ENCODE measurements around the gene ZNF789.
"Not testable (repeated sequence)": the region's sequence is repeated elsewhere in the genome, so short reads cannot be mapped to it uniquely, and the experiment has no call there.

ZNF789 gene

DNA sequence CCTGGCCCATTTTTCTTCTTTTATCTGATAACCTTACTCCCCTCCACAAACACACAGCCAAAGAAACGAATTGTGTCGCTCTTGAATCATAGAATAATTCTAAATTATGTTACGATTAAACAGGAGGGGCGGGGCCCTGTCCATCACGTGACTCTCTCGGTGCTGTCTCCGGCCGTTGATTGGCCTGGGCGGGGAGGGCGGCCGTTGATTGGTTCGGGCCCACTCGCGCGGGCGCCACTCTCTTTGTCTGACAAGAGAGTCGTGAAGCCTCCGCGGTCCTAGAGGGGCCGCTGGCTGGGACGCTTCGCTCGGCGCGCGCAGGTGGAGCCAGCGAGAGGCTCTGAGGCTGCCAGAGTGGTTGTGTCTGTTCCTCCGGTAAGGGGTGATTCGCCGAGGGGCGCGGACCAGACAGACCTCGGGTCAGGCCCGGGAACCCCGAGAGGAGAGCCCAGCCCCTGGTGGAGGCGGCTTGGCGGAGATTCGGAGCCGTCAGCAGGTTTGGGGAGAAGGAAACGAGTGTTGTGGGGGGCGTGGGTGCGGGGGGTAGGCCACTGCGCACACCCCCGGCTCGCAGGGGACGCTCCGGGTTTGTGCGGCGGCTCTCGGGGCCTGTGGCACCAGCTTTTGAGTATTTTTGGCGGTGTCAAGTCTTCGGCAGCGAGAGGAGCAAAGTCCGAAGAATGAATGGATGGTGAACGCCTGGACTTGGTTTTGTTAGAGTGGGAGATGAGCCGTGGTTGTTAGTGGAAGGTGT, at the start of gene ZNF789:
Gene ZNF789 (plus strand): TSS at position 330 of the 754 bp plus-strand sequence. CDS start 3,567 bp downstream, outside the sequence.
- DNase-seq (ENCODE audit: low read depth): peak; percentile 97

DNA sequence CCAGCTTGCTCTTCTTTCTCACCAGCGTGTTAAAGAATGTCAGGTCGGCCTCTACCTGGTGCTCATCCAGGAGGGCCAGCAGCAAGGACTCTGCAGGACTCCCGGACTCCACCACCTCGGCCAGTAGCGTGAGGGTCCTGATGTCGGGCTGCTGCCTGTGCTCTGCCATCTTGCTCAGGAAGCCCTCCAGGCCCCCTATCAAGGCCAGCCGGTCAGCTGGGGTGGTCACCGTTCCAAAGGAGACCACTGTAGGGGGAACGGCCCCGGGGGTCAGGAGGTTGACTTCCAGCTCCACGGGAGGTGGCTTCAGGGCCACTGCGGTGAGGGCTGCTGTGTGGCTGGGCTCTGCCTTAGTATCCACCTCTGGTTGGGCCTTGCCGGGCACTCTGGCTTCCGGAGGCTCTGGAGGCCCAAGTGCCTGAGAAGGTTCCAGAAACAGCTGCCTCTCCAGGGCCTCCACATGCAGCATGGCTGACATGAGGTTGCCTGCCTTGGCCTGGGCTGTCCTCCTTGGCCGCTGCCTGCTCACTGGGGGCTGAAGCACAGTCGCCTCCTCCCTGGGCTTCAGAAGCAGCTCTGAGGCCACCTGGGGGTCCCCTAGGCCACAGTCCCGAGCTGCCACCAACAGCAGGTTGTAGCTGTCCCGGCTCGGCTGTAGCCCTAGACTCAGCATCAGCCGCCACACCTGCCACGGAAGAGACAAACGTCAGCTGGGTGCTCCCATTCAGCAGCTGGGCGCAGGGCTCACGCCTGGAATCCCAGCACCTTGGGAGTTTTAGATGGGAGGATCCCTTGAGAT, 47.6 kb upstream of the ZNF789 start:
- DNase-seq (ENCODE audit: low read depth): no peak

DNA sequence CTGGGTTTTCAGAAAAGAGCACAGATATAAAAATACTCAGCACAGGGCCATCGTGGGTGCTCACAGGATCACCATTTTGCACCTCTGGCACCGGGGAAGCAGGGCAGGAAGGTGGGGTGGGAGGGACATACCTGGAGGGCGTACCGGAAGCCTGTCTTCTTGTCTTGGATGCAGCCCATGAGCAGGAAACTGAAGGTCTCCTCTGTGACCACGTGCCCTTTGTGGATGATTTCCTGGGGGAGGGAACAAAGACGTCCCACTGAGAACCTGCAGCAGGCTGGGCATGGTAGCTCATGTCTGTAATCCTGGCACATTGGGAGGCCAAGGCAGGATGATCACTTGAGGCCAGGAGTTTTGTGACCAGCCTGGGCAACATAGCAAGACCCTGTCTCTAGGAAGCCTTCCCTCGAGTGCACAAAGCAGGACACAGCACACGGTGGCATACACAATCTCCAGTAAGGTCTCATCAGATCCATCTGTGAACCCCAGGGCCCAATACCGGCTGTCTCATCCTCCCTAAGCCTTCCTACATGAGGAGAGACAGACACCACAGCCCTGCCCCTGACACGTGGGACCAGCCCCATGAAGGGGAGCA, 43.6 kb upstream of the ZNF789 start:
- DNase-seq (ENCODE audit: low read depth): no peak

DNA sequence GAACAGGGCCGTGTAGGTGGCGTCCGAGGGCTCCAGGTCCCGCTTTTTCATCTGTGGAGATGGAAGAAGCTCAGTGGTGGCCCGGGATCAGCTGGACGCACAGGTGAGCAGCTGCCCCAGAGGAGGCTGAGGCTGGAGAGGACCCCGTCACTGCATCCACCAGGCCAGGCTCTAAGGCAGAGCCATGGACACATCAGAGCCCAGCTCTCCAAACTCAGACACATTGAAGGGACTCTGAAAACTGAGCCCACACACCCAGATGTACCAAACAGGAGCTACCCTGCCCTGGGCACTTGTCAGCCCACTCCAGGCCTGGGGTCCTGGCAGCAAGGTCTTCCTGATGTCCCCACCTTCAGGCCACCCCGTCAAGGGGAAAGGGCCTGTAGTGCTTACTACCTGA, 42.9 kb upstream of the ZNF789 start:
- no peak for DNase-seq (ENCODE audit: low read depth)

DNA sequence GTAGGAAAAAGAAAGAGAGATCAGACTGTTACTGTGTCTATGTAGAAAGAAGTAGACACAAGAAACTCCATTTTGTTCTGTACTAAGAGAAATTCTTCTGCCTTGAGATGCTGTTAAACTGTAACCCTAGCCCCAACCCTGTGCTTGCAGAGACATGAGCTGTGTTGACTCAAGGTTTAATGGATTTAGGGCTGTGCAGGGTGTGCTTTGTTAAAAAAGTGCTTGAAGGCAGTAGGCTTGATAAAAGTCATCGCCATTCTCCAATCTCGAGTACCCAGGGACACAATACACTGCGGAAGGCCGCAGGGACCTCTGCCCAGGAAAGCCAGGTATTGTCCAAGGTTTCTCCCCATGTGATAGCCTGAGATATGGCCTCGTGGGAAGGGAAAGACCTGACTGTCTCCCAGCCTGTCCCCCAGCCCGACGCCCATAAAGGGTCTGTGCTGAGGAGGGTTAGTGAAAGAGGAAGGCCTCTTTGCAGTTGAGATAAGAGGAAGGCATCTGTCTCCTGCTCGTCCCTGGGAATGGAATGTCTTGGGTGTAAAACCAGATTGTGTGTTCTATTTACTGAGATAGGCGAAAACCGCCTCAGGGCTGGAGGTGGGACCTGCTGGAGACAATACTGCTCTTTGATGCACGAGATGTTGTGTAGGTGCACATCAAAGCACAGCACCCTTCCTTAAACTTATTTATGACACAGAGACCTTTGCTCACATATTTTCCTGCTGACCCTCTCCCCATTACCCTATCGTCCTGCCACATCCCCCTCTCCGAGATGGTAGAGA, 40.7 kb upstream of the ZNF789 start:
- not testable (repeated sequence) for DNase-seq (ENCODE audit: low read depth)

DNA sequence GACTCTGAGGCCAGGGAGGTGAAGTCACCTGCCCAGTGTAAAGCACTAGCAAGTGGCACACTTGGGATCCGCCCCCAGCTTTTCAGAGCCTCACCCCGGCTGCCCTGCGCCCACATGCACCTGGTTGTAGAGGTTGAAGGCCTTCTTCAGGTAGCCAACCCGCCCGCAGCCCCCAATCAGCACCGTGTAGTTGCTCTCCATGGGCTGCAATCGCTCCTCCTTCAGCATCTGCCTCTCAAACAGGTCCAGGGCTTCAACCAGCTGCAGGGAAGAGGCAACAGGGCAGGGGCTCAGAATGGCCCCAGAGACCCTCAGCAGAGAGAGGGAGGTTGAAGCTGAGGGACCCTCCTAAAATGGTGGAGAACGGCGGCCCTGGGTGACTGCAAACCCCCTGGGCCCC, 39.5 kb upstream of the ZNF789 start:
- no peak for DNase-seq (ENCODE audit: low read depth)

DNA sequence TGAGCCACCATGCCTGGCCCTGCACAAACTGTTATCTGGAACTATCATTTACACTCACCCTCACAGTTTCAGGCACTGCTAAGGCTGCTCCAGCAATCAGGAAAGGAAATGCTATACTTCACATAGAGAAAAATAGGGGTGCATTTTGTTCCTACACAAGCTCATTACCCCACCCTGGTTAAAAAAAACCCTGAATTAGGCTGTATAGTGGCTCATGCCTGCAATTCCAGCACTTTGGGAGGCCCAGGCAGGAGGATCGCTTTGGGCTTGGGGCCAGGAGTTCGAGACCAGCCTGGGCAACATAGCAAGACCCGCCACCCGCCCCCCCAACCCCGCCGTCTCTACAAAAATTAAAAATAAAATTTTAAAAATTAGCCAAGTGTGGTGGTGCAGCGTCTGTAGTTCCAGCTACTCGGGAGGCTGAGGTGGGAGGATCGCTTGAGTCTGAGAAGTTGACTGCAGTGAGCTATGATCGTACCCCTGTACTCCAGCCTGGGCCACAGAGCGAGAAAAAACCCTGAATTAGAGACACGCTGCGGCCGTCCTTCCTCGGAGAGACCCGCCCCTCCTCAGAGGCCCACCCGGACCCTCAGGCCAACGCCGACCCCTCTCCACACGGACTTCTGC, 34.6 kb upstream of the ZNF789 start:
- DNase-seq (ENCODE audit: low read depth): no peak

DNA sequence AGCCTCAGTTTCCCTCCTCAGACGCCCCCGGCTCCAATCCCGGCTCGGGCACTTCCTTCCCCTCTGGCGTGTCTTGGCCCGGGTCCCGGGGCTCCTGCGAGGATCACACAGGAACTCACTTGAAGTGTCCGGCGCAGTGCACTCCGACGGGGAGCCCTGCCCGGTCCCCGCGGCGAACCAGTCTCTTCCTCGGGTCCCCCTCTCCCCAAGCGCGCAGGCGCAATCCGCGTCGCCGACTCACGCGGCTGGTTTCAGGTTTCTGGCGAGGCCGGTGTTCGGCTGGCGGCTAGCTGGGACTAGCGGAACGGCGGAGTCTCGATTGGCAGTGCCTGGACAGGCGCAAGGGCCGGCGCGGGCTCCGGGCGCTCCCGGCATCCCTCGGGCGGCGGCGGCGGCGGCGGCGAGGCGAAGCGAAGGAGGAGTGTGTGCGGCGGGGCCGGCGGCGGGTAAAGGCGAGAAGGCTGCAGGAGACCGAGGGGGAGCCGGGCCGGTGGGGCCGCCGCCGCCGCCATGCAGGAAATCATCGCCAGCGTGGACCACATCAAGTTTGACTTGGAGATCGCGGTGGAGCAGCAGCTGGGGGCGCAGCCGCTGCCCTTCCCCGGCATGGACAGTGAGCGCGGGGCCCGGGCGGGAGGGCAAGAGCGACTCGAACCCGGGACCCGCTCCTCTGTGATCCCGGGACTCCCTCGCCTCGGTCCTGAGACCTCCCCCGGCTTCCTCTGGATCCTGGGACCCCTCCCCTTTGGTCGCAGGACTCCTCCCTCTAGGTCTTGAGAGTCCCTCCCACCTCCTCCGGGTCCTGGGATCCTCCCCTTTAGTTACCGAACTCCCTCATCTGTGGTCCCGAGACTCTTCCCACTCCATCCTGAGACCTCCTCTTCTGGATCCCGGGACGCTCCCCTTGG, 33.9 kb upstream of the ZNF789 start, which contains the start of the genes CPSF4 and PTCD1:
Gene CPSF4 (plus strand): TSS at position 371 of the 908 bp plus-strand sequence. CDS start 140 bp downstream, at position 511.
Gene PTCD1 (minus strand): TSS at position 226 of the 908 bp plus-strand sequence. CDS start 3,556 bp downstream, outside the sequence.
- peak; percentile 91 for DNase-seq (ENCODE audit: low read depth)

DNA sequence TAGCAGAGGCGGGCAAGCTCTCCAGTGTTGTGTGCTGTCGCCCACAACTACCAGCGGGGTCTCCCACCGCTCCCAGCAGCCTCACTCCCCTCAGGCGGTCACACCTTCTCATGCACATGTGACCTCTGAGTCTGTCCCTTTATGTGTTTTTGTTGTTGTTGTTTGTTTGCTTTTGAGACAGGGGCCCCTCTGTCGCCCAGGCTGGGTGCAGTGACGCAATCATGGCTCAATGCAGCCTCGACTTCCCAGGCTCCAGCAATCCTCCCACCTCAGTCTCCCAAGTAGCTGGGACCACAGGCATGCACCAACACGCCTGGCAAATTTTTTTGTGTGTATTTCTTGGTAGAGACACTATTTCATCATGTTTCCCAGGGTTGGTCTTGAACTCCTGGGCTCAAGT, 32.5 kb upstream of the ZNF789 start:
- DNase-seq (ENCODE audit: low read depth): no peak

DNA sequence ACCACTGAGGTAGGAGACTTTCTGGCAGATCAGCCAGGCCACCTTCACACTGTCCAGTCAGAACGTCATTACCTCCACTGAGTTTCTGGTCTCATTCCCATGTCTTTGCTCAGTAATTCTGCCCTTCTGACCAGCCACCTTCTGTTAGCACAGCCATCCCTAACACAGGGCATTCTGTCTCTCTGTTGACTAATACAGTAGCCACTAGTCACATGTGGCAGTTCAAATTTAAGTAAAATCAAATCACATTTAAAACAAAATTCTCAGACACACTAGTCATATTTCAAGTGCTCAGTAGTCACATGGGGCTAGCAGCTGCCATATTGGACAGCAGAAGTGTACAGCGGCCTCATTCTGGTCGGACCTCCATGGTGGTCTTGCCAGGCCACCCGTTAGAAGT, 26.6 kb upstream of the ZNF789 start:
- DNase-seq (ENCODE audit: low read depth): no peak

DNA sequence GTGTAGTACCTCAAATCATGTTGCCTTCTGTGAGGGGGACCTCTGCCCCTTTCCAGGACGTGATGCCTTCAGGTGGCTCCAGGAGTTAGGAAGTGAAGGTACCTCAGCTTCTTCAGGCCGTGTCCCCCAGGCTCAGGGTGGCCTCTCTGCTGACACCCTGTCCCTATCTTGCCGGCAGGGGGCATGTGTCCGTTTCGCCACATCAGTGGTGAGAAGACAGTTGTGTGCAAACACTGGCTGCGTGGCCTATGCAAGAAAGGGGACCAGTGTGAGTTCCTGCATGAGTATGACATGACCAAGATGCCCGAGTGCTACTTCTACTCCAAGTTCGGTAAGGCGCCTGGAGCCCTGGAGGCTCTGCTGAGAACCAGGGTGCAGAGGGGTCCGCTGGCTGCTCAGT, 24.7 kb upstream of the ZNF789 start:
- DNase-seq (ENCODE audit: low read depth): no peak

DNA sequence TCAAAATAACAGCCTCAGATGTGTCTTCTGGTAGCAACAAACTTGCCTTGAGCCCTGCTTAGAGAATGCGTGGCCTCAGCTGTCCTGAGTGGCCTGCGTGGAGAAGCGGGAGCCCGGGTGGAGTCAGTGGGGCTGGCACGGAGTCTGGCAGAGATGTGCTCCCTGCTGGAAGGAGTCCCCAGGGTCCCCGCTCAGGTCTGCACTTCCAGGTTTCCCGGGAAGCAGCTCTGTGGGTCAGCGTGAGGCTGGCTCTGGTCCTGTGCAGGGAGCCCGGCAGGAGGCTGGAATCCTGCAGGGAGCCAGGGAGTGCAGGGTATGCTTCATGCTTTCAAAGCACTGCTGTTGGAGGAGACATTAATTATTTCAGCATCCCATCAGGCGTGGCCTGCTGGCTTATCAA, 23.8 kb upstream of the ZNF789 start:
- DNase-seq (ENCODE audit: low read depth): no peak

DNA sequence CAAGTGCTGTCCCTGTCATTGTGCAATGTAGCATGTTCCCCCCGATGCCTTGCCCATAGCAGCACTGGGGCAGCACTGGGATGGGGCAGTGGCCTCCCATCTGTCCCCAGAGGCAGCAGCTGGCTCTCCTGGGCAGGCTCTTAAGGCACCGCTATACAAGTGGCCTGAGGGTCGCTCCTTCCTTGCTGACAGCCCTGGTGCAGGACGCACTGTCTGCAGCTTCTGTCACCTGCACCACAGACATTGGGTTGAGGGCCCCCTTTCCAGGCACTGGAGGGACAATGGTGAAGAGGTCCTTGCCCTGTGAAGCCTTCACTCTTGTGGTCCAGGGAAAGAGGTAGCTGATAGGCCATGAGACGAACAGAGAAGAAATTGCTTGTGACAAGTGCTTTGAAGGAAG, 23.4 kb upstream of the ZNF789 start:
- DNase-seq (ENCODE audit: low read depth): no peak

DNA sequence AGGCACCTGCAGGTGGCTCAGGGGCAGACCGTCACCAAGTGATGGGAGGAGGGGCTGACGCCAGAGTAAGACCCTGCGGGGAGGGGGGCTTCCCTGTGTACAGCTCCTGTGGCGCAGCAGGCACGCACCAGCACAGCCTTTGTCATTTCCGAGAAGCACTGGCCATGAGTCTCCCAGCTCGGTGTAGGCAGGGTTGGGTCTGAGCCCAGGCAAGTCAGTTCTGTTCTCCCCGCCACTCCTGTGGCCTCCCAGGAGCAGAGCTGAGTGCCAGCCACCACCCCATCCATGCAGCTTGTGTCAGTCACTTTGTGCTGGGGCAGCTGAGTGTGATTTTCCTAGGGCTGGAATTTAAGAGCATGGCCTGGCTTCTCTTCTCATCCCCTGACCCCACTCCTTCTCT, 20.8 kb upstream of the ZNF789 start:
- DNase-seq (ENCODE audit: low read depth): no peak

DNA sequence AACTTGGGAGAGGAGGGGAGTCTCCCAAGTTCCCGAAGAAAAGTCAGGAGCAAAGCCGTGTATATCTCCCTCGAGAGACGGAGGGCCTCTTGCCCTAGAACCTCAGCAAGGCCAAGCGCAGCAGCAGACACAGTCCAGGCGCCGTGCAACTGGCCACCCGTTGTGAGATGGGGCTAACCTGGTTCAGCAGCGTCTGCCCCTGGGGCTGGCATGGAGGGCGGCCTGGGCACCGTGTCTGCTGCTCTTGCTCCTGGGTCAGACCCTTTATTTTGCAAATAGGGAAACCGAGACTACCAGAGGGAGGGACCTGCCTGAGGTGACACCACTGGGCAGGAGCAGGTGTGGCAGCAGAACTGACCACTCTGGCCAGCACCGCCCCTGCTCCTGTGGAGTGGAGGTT, 20.1 kb upstream of the ZNF789 start:
- no peak for DNase-seq (ENCODE audit: low read depth)

DNA sequence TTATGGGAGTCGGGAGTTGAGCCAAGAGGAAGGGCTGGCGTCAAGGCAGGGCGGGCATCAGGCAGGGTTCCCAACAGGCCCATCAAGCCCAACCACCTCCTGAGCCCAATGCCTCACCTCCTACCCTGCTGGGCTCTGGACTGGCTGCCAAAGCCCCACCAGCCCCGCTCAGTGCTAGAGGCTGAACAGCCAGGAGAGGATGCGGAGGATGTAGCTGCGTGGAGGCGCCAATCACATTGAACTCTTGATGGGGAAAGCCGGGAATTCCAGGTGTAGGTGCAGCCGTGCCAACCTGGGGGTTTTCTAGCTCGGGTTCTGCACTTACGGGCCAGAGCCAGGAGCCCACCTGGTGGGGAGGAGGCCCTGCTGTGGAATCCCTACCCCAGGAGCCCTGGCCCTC, 19.6 kb upstream of the ZNF789 start:
- DNase-seq (ENCODE audit: low read depth): no peak

DNA sequence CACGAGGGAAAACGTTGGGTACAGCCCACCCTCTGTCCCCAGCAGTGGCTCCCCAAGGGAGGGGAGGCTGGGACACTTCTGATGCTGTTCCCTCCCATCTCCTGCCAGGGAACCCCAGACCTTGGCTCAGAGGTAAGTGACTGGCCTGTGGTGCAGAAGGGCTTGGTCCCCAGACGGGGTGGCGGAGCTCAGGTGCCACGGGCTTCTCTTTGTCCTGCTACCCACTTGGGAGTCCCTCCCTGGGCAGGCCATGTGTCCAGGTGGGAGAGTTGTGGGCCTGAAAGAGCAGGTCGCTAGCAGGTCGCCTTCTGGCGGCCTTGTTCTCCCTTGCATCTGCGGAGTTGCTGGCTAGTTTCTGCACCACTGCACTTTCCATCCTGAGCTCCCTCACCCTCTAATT, 16.8 kb upstream of the ZNF789 start:
- DNase-seq (ENCODE audit: low read depth): no peak

DNA sequence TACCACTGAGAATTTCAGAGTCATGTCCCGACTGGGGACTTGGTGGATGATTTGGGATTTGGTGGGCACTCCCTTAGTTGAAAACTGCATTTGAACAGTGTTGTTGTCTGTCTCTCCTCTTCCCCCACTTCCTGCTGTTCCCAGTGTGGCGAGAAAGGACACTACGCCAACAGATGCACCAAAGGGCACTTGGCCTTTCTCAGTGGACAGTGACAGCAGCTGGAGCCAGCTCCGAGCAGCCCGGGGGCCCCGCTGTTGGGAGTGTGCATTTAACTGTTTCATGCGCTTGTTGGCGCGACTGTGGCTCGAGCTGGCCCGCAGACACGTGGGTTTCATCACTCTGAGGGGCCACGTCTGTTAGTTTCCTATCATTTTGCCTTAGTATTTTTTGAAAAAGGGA, 16.4 kb upstream of the ZNF789 start:
- DNase-seq (ENCODE audit: low read depth): no peak

DNA sequence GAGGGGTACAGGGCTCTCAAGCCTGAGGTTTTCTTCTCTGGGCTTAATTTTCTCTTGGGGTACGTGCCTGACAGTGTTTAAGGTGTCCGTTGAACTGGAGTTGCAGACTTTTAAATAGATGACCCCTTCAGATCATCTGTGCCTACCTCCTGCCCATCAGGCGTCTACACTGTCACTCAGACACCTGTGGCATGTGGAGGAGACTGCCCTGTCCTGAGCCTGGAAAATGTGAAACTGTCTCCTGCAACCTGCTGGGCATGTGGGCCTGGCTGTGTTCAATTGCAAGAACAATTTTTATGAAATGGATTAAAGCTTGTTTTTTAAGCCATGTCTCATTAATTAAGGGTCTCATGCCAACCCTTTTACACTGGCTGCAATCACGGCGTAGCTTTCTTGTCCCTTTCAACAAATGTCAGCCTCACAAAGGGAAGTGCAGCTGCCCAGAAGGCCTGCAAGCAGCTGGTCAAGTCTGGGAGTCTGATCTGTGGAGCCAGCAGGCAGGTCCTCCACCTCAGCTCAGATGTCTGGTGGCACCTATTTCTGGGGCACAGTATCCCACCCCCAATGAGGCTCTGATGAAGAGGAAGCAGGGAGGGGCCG, 15.5 kb upstream of the ZNF789 start:
- DNase-seq (ENCODE audit: low read depth): no peak

Data from activated T-cell treated with anti-CD3 and anti-CD28 coated beads for 24 hours (primary cell).